SU-DHL-6 (cell line): Measurements from ENCODE around the gene PER2.
"Not testable (repeated sequence)": the region's sequence is repeated elsewhere in the genome, so short reads cannot be mapped to it uniquely, and the experiment has no call there.

ENCODE experiments used
- H2AFZ ChIP-seq: fragments of 200-600 bp; sonication (generic); 2 replicates; pipeline ENCODE4 v1.6.1; 2014; ENCODE audit warnings: low read depth, mild to moderate bottlenecking, moderate library complexity, mixed read lengths, antibody characterized with exemption, low read length; ENCODE audit not compliant: severe bottlenecking
- H3F3A ChIP-seq: fragments of 200-600 bp; shearing (Covaris generic); 2 replicates; pipeline ENCODE4 v1.6.0; 2016; ENCODE audit warnings: antibody characterized with exemption, mild to moderate bottlenecking; ENCODE audit not compliant: insufficient read depth
- H3K27ac ChIP-seq: fragments of 200-600 bp; sonication (generic); 2 replicates; pipeline ENCODE4 v1.5.1; 2016; ENCODE audit warnings: low read depth, mild to moderate bottlenecking, low read length, moderate library complexity, mixed read lengths
- H3K27me3 ChIP-seq: fragments of 200-600 bp; sonication (generic), shearing (Covaris generic); 2 replicates; pipeline ENCODE4 v1.6.0; 2014; ENCODE audit warnings: mild to moderate bottlenecking, low read length
- H3K36me3 ChIP-seq: fragments of 200-600 bp; sonication (generic); 2 replicates; pipeline ENCODE4 v1.6.1; 2014; ENCODE audit warnings: mild to moderate bottlenecking, low read length, mixed read lengths
- H3K4me2 ChIP-seq: fragments of 300-600, 200-600 bp; shearing (Covaris generic), sonication (generic); 2 replicates; pipeline ENCODE4 v1.6.0; 2014; ENCODE audit warnings: low read length, low read depth, mild to moderate bottlenecking; ENCODE audit not compliant: poor library complexity, severe bottlenecking
- H3K4me3 ChIP-seq: fragments of 200-600 bp; sonication (generic); 2 replicates; pipeline ENCODE4 v1.5.1; 2014; ENCODE audit warnings: antibody characterized with exemption, low read length, mild to moderate bottlenecking, mixed read lengths; ENCODE audit not compliant: insufficient read depth, poor library complexity, severe bottlenecking
- H3K79me2 ChIP-seq: fragments of 200-600 bp; sonication (generic); 2 replicates; pipeline ENCODE4 v1.6.1; 2014; ENCODE audit warnings: mild to moderate bottlenecking, low read length, moderate library complexity; ENCODE audit not compliant: insufficient read depth
- H3K9ac ChIP-seq: fragments of 200-600 bp; sonication (generic); 2 replicates; pipeline ENCODE4 v1.7.0; 2014; ENCODE audit warnings: mild to moderate bottlenecking, low read length
- H3K9me2 ChIP-seq: fragments of 200-600 bp; sonication (generic); replicated peaks from 2 replicates; pipeline ENCODE4 v1.6.1; 2014; ENCODE audit warnings: low read length; ENCODE audit not compliant: insufficient read depth
- H3K9me3 ChIP-seq: fragments of 200-600 bp; sonication (generic); 2 replicates; pipeline ENCODE4 v1.6.1; 2014; ENCODE audit warnings: low read length, mixed read lengths; ENCODE audit not compliant: insufficient read depth
- H4K20me1 ChIP-seq: fragments of 200-600 bp; sonication (generic); 2 replicates; pipeline ENCODE4 v1.6.1; 2014; ENCODE audit warnings: low read depth, mild to moderate bottlenecking, antibody characterized with exemption, low read length, moderate library complexity, mixed read lengths
- EZH2phosphoT487 ChIP-seq: fragments of 200-600 bp; sonication (generic), shearing (Covaris generic); conservative IDR thresholded peaks from 2 replicates; pipeline ENCODE4 v1.6.1; 2018; ENCODE audit warnings: mild to moderate bottlenecking, antibody characterized with exemption, low read length, moderate library complexity, mixed read lengths
- TF ChIP-seq, protein P1 (sequence below): fragments of 200-600 bp; sonication (generic); IDR thresholded peaks from one replicate; pipeline ENCODE4 v1.5.1; 2017; ENCODE audit warnings: antibody characterized with exemption, mild to moderate bottlenecking, low read length, moderate library complexity; ENCODE audit not compliant: insufficient read depth, poor library complexity, severe bottlenecking

The PER2 gene

DNA sequence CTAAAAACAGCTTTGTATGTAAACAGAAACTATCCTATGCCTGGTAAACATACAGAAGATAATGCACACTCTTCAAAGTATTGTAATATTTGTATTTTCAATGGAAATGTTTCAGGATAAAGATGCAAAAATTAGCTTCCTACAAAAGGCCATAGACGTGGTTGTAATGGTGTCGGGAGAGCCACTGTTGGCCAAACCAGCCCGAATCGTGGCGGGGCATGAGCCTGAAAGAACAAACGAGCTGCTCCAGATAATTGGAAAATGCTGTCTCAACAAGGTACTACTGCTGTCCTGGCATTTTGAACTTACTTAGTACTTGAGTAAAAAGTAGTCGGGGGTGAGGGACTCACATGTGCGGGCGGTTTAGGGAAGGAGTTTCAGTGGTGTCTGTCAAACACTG lies 37.3 kb upstream of the PER2 start:
- H2AFZ ChIP-seq = no peak overlapping the region
- H3K36me3 ChIP-seq = no peaks in the 10 kb centered on the region
- no peak overlapping the region for H3K4me2 ChIP-seq
- H4K20me1 ChIP-seq = no peaks in the 10 kb centered on the region
- no peak overlapping the region for H3K27ac ChIP-seq
- H3K79me2 ChIP-seq = no peaks in the 10 kb centered on the region
- no peaks in the 10 kb centered on the region for H3F3A ChIP-seq
- no peaks in the 10 kb centered on the region for H3K27me3 ChIP-seq
- H3K9ac ChIP-seq = no peak overlapping the region
- H3K4me3 ChIP-seq = no peak overlapping the region
- no peaks in the 10 kb centered on the region for H3K9me3 ChIP-seq
- H3K9me2 ChIP-seq = no peaks in the 10 kb centered on the region
- TF ChIP-seq, protein P1, sequence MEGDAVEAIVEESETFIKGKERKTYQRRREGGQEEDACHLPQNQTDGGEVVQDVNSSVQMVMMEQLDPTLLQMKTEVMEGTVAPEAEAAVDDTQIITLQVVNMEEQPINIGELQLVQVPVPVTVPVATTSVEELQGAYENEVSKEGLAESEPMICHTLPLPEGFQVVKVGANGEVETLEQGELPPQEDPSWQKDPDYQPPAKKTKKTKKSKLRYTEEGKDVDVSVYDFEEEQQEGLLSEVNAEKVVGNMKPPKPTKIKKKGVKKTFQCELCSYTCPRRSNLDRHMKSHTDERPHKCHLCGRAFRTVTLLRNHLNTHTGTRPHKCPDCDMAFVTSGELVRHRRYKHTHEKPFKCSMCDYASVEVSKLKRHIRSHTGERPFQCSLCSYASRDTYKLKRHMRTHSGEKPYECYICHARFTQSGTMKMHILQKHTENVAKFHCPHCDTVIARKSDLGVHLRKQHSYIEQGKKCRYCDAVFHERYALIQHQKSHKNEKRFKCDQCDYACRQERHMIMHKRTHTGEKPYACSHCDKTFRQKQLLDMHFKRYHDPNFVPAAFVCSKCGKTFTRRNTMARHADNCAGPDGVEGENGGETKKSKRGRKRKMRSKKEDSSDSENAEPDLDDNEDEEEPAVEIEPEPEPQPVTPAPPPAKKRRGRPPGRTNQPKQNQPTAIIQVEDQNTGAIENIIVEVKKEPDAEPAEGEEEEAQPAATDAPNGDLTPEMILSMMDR = no peak
- TF ChIP-seq EZH2phosphoT487 = no peak

DNA sequence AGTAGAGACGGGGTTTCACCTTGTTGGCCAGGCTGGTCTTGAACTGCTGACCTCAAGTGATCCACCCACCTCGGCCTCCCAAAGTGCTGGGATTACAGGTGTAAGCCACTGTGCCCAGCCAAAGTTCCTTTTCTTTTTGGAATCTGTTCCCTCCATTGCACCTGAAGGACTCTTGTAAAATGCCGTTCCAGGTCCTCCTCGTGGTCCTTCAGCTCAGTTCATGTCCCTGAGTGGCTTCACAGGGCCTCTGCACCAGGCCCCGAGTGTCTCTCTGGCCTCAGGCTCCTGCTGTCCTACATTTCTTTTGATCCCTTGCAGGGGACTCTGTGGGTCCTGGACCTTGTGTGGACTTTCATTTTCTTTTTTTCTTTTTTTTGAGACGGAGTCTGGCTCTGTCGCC lies 35.8 kb upstream of the PER2 start:
- not testable (repeated sequence) for H3K9ac ChIP-seq, H3K36me3 ChIP-seq, H3F3A ChIP-seq, H3K27ac ChIP-seq, H4K20me1 ChIP-seq, H3K27me3 ChIP-seq, H3K9me2 ChIP-seq, H2AFZ ChIP-seq, H3K4me3 ChIP-seq, H3K79me2 ChIP-seq, H3K9me3 ChIP-seq, H3K4me2 ChIP-seq

DNA sequence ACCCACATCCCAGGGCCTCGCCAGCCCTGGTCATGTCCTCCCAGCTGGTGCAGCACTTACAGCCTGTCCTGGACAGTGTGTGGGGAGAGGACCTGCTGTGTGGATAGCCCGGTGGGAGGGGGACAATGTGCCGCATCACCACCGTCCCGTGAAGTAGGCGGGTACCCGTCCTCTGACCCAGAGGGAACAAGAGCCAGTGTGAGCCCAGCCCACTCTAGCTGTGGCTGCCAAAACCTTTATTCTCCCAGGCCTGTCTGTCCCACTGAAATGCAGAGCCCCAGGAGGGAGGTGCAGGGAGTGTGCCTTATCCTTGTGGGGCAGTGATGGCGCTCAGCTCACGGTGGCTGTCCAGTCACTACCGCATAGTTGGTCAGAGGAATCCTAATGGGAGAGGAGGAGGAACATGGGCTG lies 33.6 kb upstream of the PER2 start:
- Histone ChIP-seq H3K9ac (no peak overlapping the region), H3F3A (no peaks in the 10 kb centered on the region), H3K4me3 (no peak overlapping the region), H3K79me2 (no peaks in the 10 kb centered on the region), H3K4me2 (no peak overlapping the region), H3K27me3 (no peaks in the 10 kb centered on the region), H3K36me3 (no peaks in the 10 kb centered on the region), H2AFZ (no peak overlapping the region), H4K20me1 (no peaks in the 10 kb centered on the region), H3K9me2 (no peaks in the 10 kb centered on the region), H3K9me3 (no peaks in the 10 kb centered on the region), H3K27ac (no peak overlapping the region)
- no peak for TF ChIP-seq EZH2phosphoT487

DNA sequence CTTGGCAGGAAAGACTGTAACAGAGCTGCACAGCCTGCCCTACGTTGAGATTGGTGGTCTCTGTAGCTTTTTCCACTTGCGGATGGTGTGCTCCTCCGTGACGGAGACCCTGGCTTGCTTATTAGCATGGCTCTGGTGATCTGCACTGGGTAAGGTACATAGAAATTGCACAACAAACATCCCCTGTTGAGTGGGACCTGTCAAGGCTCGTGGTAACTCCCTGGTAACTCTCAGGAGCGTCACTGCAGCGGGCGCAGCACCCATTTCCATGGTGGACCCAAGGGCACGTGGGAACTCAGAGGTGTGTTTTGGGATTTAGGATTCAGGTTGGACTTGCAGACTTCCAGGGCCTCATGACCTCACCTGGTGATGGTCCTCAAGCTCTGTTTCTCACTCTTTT lies 33.1 kb upstream of the PER2 start:
- no peak overlapping the region for H3K4me3 ChIP-seq
- no peak overlapping the region for H2AFZ ChIP-seq
- H3K9ac ChIP-seq = peak overlapping the region; percentile 49; the same call in 1 of the 2 replicates
- H3K9me2 ChIP-seq = no peaks in the 10 kb centered on the region
- H3K79me2 ChIP-seq = no peaks in the 10 kb centered on the region
- peak overlapping the region; percentile 54 for H3K4me2 ChIP-seq
- no peaks in the 10 kb centered on the region for H3K36me3 ChIP-seq
- H4K20me1 ChIP-seq = no peaks in the 10 kb centered on the region
- no peak overlapping the region for H3K27ac ChIP-seq
- no peaks in the 10 kb centered on the region for H3F3A ChIP-seq
- H3K9me3 ChIP-seq = no peaks in the 10 kb centered on the region
- H3K27me3 ChIP-seq = no peaks in the 10 kb centered on the region
- TF ChIP-seq EZH2phosphoT487 = no peak
- TF ChIP-seq, protein P1 = no peak
